Duodenal mucosa (tissue), 2 donors: Measurements from ENCODE around the gene CACNB4.
"Not testable (repeated sequence)": the region's sequence is repeated elsewhere in the genome, so short reads cannot be mapped to it uniquely, and the experiment has no call there.

Experiments
- H3K27ac ChIP-seq: one replicate; pipeline ENCODE4 v1.7.0; 2013; ENCODE audit warnings: low read depth, low read length
- H3K27me3 ChIP-seq, 2 donors: one replicate each; pipeline ENCODE4 v1.7.0; 2013; ENCODE audit warnings: low read length in 2 of 2, control low read depth in 1 of 2; ENCODE audit not compliant: insufficient read depth in 2 of 2, control insufficient read depth in 1 of 2
- H3K36me3 ChIP-seq, 2 donors: one replicate each; pipeline ENCODE4 v1.7.0; 2013; ENCODE audit warnings: low read length in 2 of 2, control low read depth in 1 of 2; ENCODE audit not compliant: insufficient read depth in 2 of 2, control insufficient read depth in 1 of 2
- H3K4me1 ChIP-seq, 2 donors: one replicate each; pipeline ENCODE4 v1.7.0; 2013; ENCODE audit warnings: low read length in 2 of 2, control low read depth in 1 of 2; ENCODE audit not compliant: insufficient read depth in 2 of 2, control insufficient read depth in 1 of 2
- H3K4me3 ChIP-seq, 2 donors: one replicate each; pipeline ENCODE4 v1.7.0; 2013; ENCODE audit warnings: low read length in 2 of 2, low read depth in 1 of 2
- H3K9ac ChIP-seq, 2 donors: one replicate each; pipeline ENCODE4 v1.7.0; 2013; ENCODE audit warnings: low read length in 2 of 2, low read depth in 1 of 2
- H3K9me3 ChIP-seq, 2 donors: one replicate each; pipeline ENCODE4 v1.7.0; 2013; ENCODE audit warnings: low read length in 2 of 2, control low read depth in 1 of 2; ENCODE audit not compliant: control insufficient read depth in 1 of 2

CACNB4 gene

GRCh38 chr2:151931756-151932155 lies 167.1 kb downstream of the CACNB4 start:
- no peak overlapping the region for H3K9ac ChIP-seq
- H3K9me3 ChIP-seq = no peaks in the 10 kb centered on the region
- H3K4me1 ChIP-seq = no peaks in the 10 kb centered on the region
- H3K4me3 ChIP-seq = no peak overlapping the region
- H3K27me3 ChIP-seq = no peaks in the 10 kb centered on the region
- no peaks in the 10 kb centered on the region for H3K36me3 ChIP-seq
- H3K27ac ChIP-seq = no peak overlapping the region

GRCh38 chr2:151931030-151931611 lies 167.7 kb downstream of the CACNB4 start:
- H3K27me3 ChIP-seq = no peaks in the 10 kb centered on the region
- H3K9ac ChIP-seq = no peak overlapping the region
- no peak overlapping the region for H3K4me3 ChIP-seq
- H3K27ac ChIP-seq = no peak overlapping the region
- no peaks in the 10 kb centered on the region for H3K9me3 ChIP-seq
- H3K4me1 ChIP-seq = no peaks in the 10 kb centered on the region
- no peaks in the 10 kb centered on the region for H3K36me3 ChIP-seq

- no peak overlapping the region for H3K4me3 ChIP-seq
Observed at GRCh38 chr2:151930042-151930441, 168.8 kb downstream of the CACNB4 start.

GRCh38 chr2:151928380-151928779 lies 170.5 kb downstream of the CACNB4 start:
- no peak overlapping the region for H3K27ac ChIP-seq
- H3K36me3 ChIP-seq = no peaks in the 10 kb centered on the region
- H3K4me3 ChIP-seq = no peak overlapping the region
- H3K4me1 ChIP-seq = no peaks in the 10 kb centered on the region
- no peak overlapping the region for H3K9ac ChIP-seq
- no peaks in the 10 kb centered on the region for H3K9me3 ChIP-seq
- no peaks in the 10 kb centered on the region for H3K27me3 ChIP-seq

More at GRCh38 chr2:151930042-151930441, 168.8 kb downstream of the CACNB4 start:
- H3K27ac ChIP-seq = no peak overlapping the region
- H3K9me3 ChIP-seq = no peaks in the 10 kb centered on the region
- no peaks in the 10 kb centered on the region for H3K27me3 ChIP-seq
- H3K9ac ChIP-seq = no peak overlapping the region
- H3K36me3 ChIP-seq = no peaks in the 10 kb centered on the region
- H3K4me1 ChIP-seq = no peaks in the 10 kb centered on the region

GRCh38 chr2:151927501-151928221 lies 171.2 kb downstream of the CACNB4 start:
- H3K9me3 ChIP-seq = no peaks in the 10 kb centered on the region
- H3K4me3 ChIP-seq = no peak overlapping the region
- no peaks in the 10 kb centered on the region for H3K36me3 ChIP-seq
- H3K9ac ChIP-seq = no peak overlapping the region
- no peak overlapping the region for H3K27ac ChIP-seq
- no peaks in the 10 kb centered on the region for H3K4me1 ChIP-seq
- no peaks in the 10 kb centered on the region for H3K27me3 ChIP-seq

- no peak overlapping the region for H3K4me3 ChIP-seq
- H3K9ac ChIP-seq = no peak overlapping the region
- no peaks in the 10 kb centered on the region for H3K9me3 ChIP-seq
- no peaks in the 10 kb centered on the region for H3K27me3 ChIP-seq
- H3K4me1 ChIP-seq = no peaks in the 10 kb centered on the region
- no peaks in the 10 kb centered on the region for H3K36me3 ChIP-seq
- no peak overlapping the region for H3K27ac ChIP-seq
Observed at GRCh38 chr2:151922845-151923666, 175.8 kb downstream of the CACNB4 start.

- Histone ChIP-seq H3K4me3 (no peak overlapping the region), H3K9me3 (no peaks in the 10 kb centered on the region), H3K27me3 (no peaks in the 10 kb centered on the region), H3K36me3 (no peaks in the 10 kb centered on the region), H3K27ac (no peak overlapping the region), H3K9ac (no peak overlapping the region), H3K4me1 (no peaks in the 10 kb centered on the region)
Observed at GRCh38 chr2:151919786-151920185, 179.1 kb downstream of the CACNB4 start.

- Histone ChIP-seq H3K4me1 (no peaks in the 10 kb centered on the region), H3K27me3 (no peaks in the 10 kb centered on the region), H3K36me3 (no peaks in the 10 kb centered on the region), H3K4me3 (no peak overlapping the region), H3K27ac (no peak overlapping the region), H3K9me3 (no peaks in the 10 kb centered on the region), H3K9ac (no peak overlapping the region)
Observed at GRCh38 chr2:151918308-151918707, 180.5 kb downstream of the CACNB4 start.

- Histone ChIP-seq H3K4me1 (no peaks in the 10 kb centered on the region), H3K9ac (no peak overlapping the region), H3K36me3 (no peaks in the 10 kb centered on the region), H3K4me3 (no peak overlapping the region), H3K27me3 (no peaks in the 10 kb centered on the region), H3K9me3 (no peaks in the 10 kb centered on the region), H3K27ac (no peak overlapping the region)
Observed at GRCh38 chr2:151916632-151917031, 182.2 kb downstream of the CACNB4 start.

- not testable (repeated sequence) for H3K4me1 ChIP-seq, H3K27me3 ChIP-seq, H3K9me3 ChIP-seq, H3K36me3 ChIP-seq, H3K27ac ChIP-seq, H3K9ac ChIP-seq, H3K4me3 ChIP-seq
Observed at GRCh38 chr2:151915629-151916025, 183.2 kb downstream of the CACNB4 start.
